Stimulated activated CD4-positive, alpha-beta T cell treated with anti-CD3 and anti-CD28 coated beads, Interleukin-4, amount 100 ng/mL, for 24 hours (primary cell): Measurements from ENCODE around the gene AKAP17A.
A peak's percentile ranks its signal among the peaks of the same experiment; 100 is the strongest.
"Not testable (repeated sequence)": the region's sequence is repeated elsewhere in the genome, so short reads cannot be mapped to it uniquely, and the experiment has no call there.

Experiments used
- DNase-seq: peaks from one replicate; pipeline ENCODE4 v3.0.0-alpha.2; 2020

Gene AKAP17A

GRCh38 chrX:1591102-1591862, at the start of gene AKAP17A:
Gene AKAP17A (plus strand): TSS chrX:1591604. CDS start chrX:1593463, 1,859 bp downstream.
- peak; percentile 98 for DNase-seq

GRCh38 chrX:1542994-1543725, 48.2 kb upstream of the AKAP17A start:
- no peak for DNase-seq

GRCh38 chrX:1545776-1546408, 45.5 kb upstream of the AKAP17A start:
- no peak for DNase-seq

GRCh38 chrX:1546691-1547251, 44.6 kb upstream of the AKAP17A start:
- no peak for DNase-seq

GRCh38 chrX:1551959-1552546, 39.4 kb upstream of the AKAP17A start:
- no peak for DNase-seq

GRCh38 chrX:1554469-1555210, 36.8 kb upstream of the AKAP17A start:
- DNase-seq = peak; percentile 42

- DNase-seq = no peak
Measured at GRCh38 chrX:1555370-1555769, 36.0 kb upstream of the AKAP17A start.

- not testable (repeated sequence) for DNase-seq
Measured at GRCh38 chrX:1557442-1557841, 34.0 kb upstream of the AKAP17A start.

GRCh38 chrX:1558761-1559468, 32.5 kb upstream of the AKAP17A start:
- no peak for DNase-seq

GRCh38 chrX:1561164-1561563, 30.2 kb upstream of the AKAP17A start:
- no peak for DNase-seq

- not testable (repeated sequence) for DNase-seq
Measured at GRCh38 chrX:1564077-1564476, 27.3 kb upstream of the AKAP17A start.

- no peak for DNase-seq
Measured at GRCh38 chrX:1564750-1565683, 26.4 kb upstream of the AKAP17A start.

GRCh38 chrX:1574181-1574580, 17.2 kb upstream of the AKAP17A start:
- not testable (repeated sequence) for DNase-seq

- no peak for DNase-seq
Measured at GRCh38 chrX:1576201-1576992, 15.0 kb upstream of the AKAP17A start.

GRCh38 chrX:1577845-1578244, 13.6 kb upstream of the AKAP17A start:
- DNase-seq = no peak

GRCh38 chrX:1578511-1579173, 12.8 kb upstream of the AKAP17A start:
- DNase-seq = no peak

- peak; percentile 82 for DNase-seq
Measured at GRCh38 chrX:1581132-1581531, 10.3 kb upstream of the AKAP17A start.

- peak; percentile 71 for DNase-seq
Measured at GRCh38 chrX:1582686-1583437, 8.5 kb upstream of the AKAP17A start.
